GM19043 (cell line): Measurements from ENCODE around the gene MYH6.

Experiments used
- ATAC-seq: cut with Tn5 transposase; IDR thresholded peaks from one replicate; pipeline ENCODE4 v1.9.1; 2021; ENCODE audit warnings: low read depth; ENCODE audit not compliant: unreplicated experiment

The MYH6 gene

DNA sequence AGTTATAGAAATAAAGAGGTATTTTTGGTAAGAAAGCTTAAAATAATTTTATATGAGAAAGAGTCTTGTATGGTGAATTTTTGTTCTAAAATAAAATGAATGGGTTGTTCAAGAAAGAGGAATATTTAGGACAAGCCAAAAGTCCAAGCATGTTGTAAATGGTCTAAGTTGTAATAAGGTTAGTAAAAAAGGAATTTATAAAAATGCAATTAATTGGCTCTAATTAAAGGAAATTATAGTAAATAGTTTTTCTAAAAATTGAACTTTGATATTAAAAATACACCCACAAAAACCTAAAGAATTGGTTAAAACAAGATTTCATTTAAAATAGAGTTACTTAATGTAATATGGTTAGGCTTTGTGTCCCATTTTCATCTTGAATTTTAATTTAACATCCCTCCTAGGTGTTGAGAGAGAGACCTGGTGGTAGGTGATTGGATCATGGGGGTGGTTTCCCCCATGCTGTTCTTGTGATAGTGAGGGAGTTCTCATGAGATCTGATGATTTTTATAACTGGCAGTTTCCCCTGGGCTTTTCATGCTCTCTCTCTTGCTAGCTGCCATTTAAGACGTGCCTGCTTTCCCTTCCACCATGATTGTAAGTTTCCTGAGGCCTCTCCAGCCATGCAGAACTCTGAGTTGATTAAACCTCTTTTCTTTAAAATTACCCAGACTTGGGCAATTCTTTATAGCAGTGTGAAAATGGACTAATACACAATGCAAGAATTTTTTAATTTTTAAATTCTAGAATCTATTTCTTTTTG, 68.4 kb downstream of the MYH6 start:
- no peak for ATAC-seq

GRCh38 chr14:23335623-23336022, 72.5 kb downstream of the MYH6 start:
- ATAC-seq = no peak
